Measurements from ENCODE around the gene TGFBRAP1.

TGFBRAP1 gene

GRCh38 chr2:105329561-105330495, at the start of gene TGFBRAP1:
Gene TGFBRAP1, minus strand, starts transcription at chr2:105329735. Its CDS starts 21,434 bp downstream, at chr2:105308301.
- peak; percentile 43 for DNase-seq (ENCODE audit: low read depth)

GRCh38 chr2:105378921-105379383, 49.4 kb upstream of the TGFBRAP1 start:
- no peak for DNase-seq (ENCODE audit: low read depth)

GRCh38 chr2:105378276-105378840, 48.8 kb upstream of the TGFBRAP1 start:
- DNase-seq (ENCODE audit: low read depth) = no peak

- no peak for DNase-seq (ENCODE audit: low read depth)
Measured at GRCh38 chr2:105377871-105378270, 48.3 kb upstream of the TGFBRAP1 start.

- DNase-seq (ENCODE audit: low read depth) = no peak
Measured at GRCh38 chr2:105376789-105377240, 47.3 kb upstream of the TGFBRAP1 start.

GRCh38 chr2:105376010-105376409, 46.5 kb upstream of the TGFBRAP1 start:
- DNase-seq (ENCODE audit: low read depth) = no peak

- no peak for DNase-seq (ENCODE audit: low read depth)
Measured at GRCh38 chr2:105375001-105375561, 45.5 kb upstream of the TGFBRAP1 start.

- no peak for DNase-seq (ENCODE audit: low read depth)
Measured at GRCh38 chr2:105373895-105374401, 44.4 kb upstream of the TGFBRAP1 start.

- no peak for DNase-seq (ENCODE audit: low read depth)
Measured at GRCh38 chr2:105373344-105373781, 43.8 kb upstream of the TGFBRAP1 start.

- no peak for DNase-seq (ENCODE audit: low read depth)
Measured at GRCh38 chr2:105371810-105372209, 42.3 kb upstream of the TGFBRAP1 start.

- DNase-seq (ENCODE audit: low read depth) = no peak
Measured at GRCh38 chr2:105371156-105371555, 41.6 kb upstream of the TGFBRAP1 start.

- DNase-seq (ENCODE audit: low read depth) = peak; percentile 82
Measured at GRCh38 chr2:105369777-105370690, 40.5 kb upstream of the TGFBRAP1 start.

- no peak for DNase-seq (ENCODE audit: low read depth)
Measured at GRCh38 chr2:105368759-105369408, 39.3 kb upstream of the TGFBRAP1 start.

- no peak for DNase-seq (ENCODE audit: low read depth)
Measured at GRCh38 chr2:105365206-105365605, 35.7 kb upstream of the TGFBRAP1 start.

GRCh38 chr2:105364436-105365139, 35.1 kb upstream of the TGFBRAP1 start:
- DNase-seq (ENCODE audit: low read depth) = no peak

- DNase-seq (ENCODE audit: low read depth) = no peak
Measured at GRCh38 chr2:105362862-105363591, 33.5 kb upstream of the TGFBRAP1 start.

- no peak for DNase-seq (ENCODE audit: low read depth)
Measured at GRCh38 chr2:105361102-105361889, 31.8 kb upstream of the TGFBRAP1 start.

GRCh38 chr2:105358593-105358992, 29.1 kb upstream of the TGFBRAP1 start:
- DNase-seq (ENCODE audit: low read depth) = no peak

GRCh38 chr2:105357122-105357521, 27.6 kb upstream of the TGFBRAP1 start:
- no peak for DNase-seq (ENCODE audit: low read depth)

Data from activated T-cell treated with anti-CD3 and anti-CD28 coated beads for 24 hours (primary cell).